C4-2B (cell line): ENCODE measurements around the gene NSMCE4A.
"Not testable (repeated sequence)": the region's sequence is repeated elsewhere in the genome, so short reads cannot be mapped to it uniquely, and the experiment has no call there.

Source experiments
- H3K27ac ChIP-seq: fragments of 450-650 bp; 2 replicates; pipeline ENCODE4 v1.5.1; 2017
- ZFX ChIP-seq: fragments of 450-650 bp; IDR thresholded peaks from 2 replicates; pipeline ENCODE4 v1.6.1; 2017
- TF ChIP-seq, protein P1 (sequence below): fragments of 450-650 bp; conservative IDR thresholded peaks from 2 replicates; pipeline ENCODE4 v1.5.1; 2017; ENCODE audit warnings: mild to moderate bottlenecking

Gene NSMCE4A

GRCh38 chr10:122001698-122002097 is 26.7 kb upstream of the NSMCE4A start:
- TF ChIP-seq, protein P1, sequence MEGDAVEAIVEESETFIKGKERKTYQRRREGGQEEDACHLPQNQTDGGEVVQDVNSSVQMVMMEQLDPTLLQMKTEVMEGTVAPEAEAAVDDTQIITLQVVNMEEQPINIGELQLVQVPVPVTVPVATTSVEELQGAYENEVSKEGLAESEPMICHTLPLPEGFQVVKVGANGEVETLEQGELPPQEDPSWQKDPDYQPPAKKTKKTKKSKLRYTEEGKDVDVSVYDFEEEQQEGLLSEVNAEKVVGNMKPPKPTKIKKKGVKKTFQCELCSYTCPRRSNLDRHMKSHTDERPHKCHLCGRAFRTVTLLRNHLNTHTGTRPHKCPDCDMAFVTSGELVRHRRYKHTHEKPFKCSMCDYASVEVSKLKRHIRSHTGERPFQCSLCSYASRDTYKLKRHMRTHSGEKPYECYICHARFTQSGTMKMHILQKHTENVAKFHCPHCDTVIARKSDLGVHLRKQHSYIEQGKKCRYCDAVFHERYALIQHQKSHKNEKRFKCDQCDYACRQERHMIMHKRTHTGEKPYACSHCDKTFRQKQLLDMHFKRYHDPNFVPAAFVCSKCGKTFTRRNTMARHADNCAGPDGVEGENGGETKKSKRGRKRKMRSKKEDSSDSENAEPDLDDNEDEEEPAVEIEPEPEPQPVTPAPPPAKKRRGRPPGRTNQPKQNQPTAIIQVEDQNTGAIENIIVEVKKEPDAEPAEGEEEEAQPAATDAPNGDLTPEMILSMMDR: no peak
- TF ChIP-seq ZFX: no peak
- H3K27ac ChIP-seq: no peak overlapping the region

- H3K27ac ChIP-seq: no peak overlapping the region
Measured at GRCh38 chr10:121999301-121999700, 24.3 kb upstream of the NSMCE4A start.

GRCh38 chr10:121998462-121998861 is 23.4 kb upstream of the NSMCE4A start:
- TF ChIP-seq, protein P1: no peak
- no peak for TF ChIP-seq ZFX

More at GRCh38 chr10:121999301-121999700, 24.3 kb upstream of the NSMCE4A start:
- TF ChIP-seq ZFX: no peak
- TF ChIP-seq, protein P1: no peak

DNA sequence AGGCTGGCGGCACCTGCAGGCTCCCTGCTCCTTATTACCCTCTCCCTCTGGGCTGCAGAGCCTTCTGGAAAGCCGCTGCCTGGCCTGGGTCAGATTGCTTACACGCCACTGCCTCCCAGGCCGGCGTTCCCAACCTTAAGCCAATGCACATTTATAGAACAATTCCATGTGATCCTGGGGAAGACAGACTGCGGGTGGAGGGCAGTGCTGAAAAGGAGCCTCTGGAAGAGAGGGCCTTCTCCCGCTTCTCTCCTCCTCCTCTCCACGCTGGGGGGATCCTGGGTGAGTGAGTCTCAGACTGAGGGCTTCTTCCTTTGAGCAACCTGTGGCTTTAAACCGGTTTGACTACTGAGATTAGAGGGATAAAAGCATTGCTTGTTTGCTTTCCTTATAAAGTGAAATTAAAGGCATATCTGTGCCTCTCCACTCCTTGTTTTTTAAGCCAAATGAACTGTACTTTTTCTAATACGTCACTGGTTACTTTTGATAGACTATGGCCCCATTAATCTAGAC is 19.5 kb upstream of the NSMCE4A start:
- H3K27ac ChIP-seq: peak overlapping the region; percentile 92
- TF ChIP-seq, protein P1: no peak
- 0 out of 2 replicates have a peak, but pooled peaks have one; percentile 3 for TF ChIP-seq ZFX

More at GRCh38 chr10:121998462-121998861, 23.4 kb upstream of the NSMCE4A start:
- H3K27ac ChIP-seq: no peak overlapping the region

DNA sequence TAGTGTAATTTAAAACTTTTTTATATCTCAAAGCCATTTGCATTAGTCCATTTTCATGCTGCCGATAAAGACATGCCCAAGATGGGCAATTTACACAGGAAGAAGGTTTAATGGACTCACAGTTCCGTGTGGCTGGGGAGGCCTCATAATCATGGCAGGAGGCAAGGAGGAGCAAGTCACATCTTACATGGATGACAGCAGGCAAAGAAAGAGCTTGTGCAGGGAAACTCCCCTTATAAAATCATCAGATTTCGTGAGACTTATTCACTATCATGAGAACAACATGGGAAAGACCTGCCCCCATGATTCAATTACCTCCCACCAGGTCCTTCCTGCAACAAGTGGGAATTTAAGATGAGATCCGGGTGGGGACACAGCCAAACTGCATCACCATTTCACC is 16.7 kb upstream of the NSMCE4A start:
- H3K27ac ChIP-seq: not testable (repeated sequence)

- TF ChIP-seq, protein P1: no peak
- no peak for TF ChIP-seq ZFX
- no peak overlapping the region for H3K27ac ChIP-seq
Measured at GRCh38 chr10:121990015-121990677, 15.1 kb upstream of the NSMCE4A start.

- TF ChIP-seq, protein P1: no peak
- H3K27ac ChIP-seq: no peak within 1 kb of the TSS
Measured at GRCh38 chr10:121988361-121989324, 13.6 kb upstream of the NSMCE4A start, which contains the start of gene TACC2. Gene TACC2, plus strand, starts transcription at chr10:121989163. Its CDS starts 32,819 bp downstream, at chr10:122021982.
